ENCODE measurements around the gene CASD1.

DNA sequence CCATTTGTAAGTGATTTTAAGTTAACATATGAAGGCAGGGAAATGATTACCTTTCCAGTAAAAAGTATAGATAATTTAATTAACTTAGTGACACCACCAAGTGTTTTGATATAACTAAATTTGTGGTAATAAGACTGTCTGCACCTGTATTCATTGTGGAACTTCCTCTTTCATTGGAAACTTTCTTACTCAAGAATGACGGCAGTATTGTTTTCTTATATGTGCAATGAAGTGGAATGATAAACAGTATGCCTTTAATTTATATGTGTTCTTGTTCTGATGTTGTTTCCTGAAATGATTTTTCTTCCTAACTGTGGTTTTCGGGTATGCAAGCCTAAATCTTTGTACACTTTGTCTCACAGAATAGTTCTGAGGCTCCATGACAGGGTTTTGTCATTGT lies 46.4 kb downstream of the CASD1 start:
- no peak for TF ChIP-seq POLR2AphosphoS5 (IDR thresholded peaks at IDR 0.05)
- TF ChIP-seq, protein P1, sequence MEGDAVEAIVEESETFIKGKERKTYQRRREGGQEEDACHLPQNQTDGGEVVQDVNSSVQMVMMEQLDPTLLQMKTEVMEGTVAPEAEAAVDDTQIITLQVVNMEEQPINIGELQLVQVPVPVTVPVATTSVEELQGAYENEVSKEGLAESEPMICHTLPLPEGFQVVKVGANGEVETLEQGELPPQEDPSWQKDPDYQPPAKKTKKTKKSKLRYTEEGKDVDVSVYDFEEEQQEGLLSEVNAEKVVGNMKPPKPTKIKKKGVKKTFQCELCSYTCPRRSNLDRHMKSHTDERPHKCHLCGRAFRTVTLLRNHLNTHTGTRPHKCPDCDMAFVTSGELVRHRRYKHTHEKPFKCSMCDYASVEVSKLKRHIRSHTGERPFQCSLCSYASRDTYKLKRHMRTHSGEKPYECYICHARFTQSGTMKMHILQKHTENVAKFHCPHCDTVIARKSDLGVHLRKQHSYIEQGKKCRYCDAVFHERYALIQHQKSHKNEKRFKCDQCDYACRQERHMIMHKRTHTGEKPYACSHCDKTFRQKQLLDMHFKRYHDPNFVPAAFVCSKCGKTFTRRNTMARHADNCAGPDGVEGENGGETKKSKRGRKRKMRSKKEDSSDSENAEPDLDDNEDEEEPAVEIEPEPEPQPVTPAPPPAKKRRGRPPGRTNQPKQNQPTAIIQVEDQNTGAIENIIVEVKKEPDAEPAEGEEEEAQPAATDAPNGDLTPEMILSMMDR (IDR thresholded peaks at IDR 0.05; ENCODE audit: poor library complexity, severe bottlenecking), result no peak
- no peak for TF ChIP-seq EP300 (conservative IDR thresholded peaks at IDR 0.05; ENCODE audit: poor library complexity, severe bottlenecking)
- no peak for TF ChIP-seq EZH2 (IDR thresholded peaks at IDR 0.05; ENCODE audit: borderline replicate concordance, insufficient read depth, low read length, poor library complexity, severe bottlenecking)
- TF ChIP-seq RAD21 (conservative IDR thresholded peaks at IDR 0.05), result no peak
- no peak for TF ChIP-seq SMC3 (conservative IDR thresholded peaks at IDR 0.05; ENCODE audit: poor library complexity)
- TF ChIP-seq TAF1 (IDR thresholded peaks at IDR 0.05; ENCODE audit: low read depth), result no peak

Measured in neural cell (in vitro differentiated cells).